K562 (cell line): Measurements from ENCODE around the gene SAP30L.

ENCODE experiments used
- CHD2 ChIP-seq: IDR thresholded peaks from 2 replicates; pipeline ENCODE4 v1.6.1; 2011; ENCODE audit warnings: low read depth, low read length
- EP300 ChIP-seq: IDR thresholded peaks from 2 replicates; pipeline ENCODE4 v1.6.1; 2012; ENCODE audit warnings: low read length, improper control_type of control experiment
- JUN ChIP-seq, 2 experiments: sonication (generic) in 1 of 2; formaldehyde crosslinking in 1 of 2; IDR thresholded peaks; 2 replicates each; pipeline versions ENCODE4 v1.6.1 to v1.8.0; 2012 to 2022; ENCODE audit warnings: borderline replicate concordance in 2 of 2, mild to moderate bottlenecking in 2 of 2, improper control_type of control experiment in 1 of 2, low read depth in 1 of 2, low read length in 1 of 2, missing genetic modification reagents in 1 of 2
- RCOR1 ChIP-seq, 2 experiments: IDR thresholded peaks; 2 replicates each; pipeline ENCODE4 v1.6.1; 2012; ENCODE audit warnings: low read depth in 2 of 2, low read length in 2 of 2, borderline replicate concordance in 1 of 2, improper control_type of control experiment in 1 of 2
- SP2 ChIP-seq: IDR thresholded peaks from 2 replicates; pipeline ENCODE4 v1.6.1; 2011; ENCODE audit warnings: mild to moderate bottlenecking, low read depth, low read length, moderate library complexity; ENCODE audit not compliant: poor library complexity, severe bottlenecking; ENCODE audit errors: extremely low read depth

DNA sequence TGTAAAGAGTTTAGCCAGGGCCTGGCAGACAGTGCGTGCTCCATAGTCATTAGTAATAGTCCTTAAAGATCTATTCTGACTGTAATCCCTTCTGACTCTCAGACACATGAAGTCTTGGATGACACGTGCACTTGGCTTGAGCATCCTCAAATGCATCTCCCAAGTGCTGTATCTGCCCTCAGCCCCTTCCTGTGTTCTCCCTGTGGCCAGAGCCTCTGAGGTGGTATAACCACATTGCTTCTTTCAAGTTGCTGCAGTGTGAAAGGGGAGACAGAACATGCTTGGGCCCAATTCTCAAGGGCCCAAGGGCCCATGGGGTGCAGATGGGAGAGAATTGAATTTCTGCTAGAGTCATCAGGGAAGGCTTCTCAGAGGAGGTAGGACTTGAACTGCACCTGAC is 62.3 kb downstream of the SAP30L start:
- TF ChIP-seq RCOR1 (IDR thresholded peaks at IDR 0.05; ENCODE audit: borderline replicate concordance in 1 of 2, low read depth in 2 of 2, low read length in 2 of 2) (no peak), CHD2 (no peak), EP300 (no peak), JUN (IDR thresholded peaks at IDR 0.05; ENCODE audit: borderline replicate concordance, low read depth, low read length) (no peak), JUN (CRISPR knock-in tag; IDR thresholded peaks at IDR 0.05; ENCODE audit: borderline replicate concordance) (no peak), SP2 (no peak)
